Measurements from ENCODE around the gene SMPDL3B. TPM values are rescaled to one million over a fixed set of nuclear protein-coding genes. Genes with fewer than 3 reads are reported as not detected.

SMPDL3B gene
- polyA plus RNA-seq, 1 donor from 2014 or later: not detected

DNA sequence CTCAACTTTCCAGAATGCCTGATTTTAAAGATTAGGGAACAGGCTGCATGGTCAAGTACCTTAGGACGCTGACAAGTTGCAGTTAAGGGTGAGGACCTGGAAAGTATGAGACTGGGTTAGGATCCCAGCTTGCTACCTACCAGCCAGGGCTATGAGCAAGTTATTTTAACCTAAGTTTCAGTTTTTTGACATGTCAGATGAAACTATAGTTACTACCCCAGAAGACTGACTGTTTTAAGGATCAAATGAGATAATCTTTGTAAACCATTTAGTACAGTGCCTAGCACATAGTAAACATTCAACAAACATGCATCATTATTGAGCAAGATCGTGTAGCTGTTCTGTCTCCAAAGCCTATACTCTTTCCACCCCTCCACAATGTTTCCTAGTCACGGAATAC, 48.1 kb upstream of the SMPDL3B start:
- H3K79me2 ChIP-seq (replicated peaks; ENCODE audit: insufficient read depth, low read length): no peaks in the 10 kb centered on the region
- no peaks in the 10 kb centered on the region for H3K27me3 ChIP-seq (ENCODE audit: insufficient read depth, low read depth, low read length)
- no peak overlapping the region for H3K27ac ChIP-seq (ENCODE audit: low read length)
- no peaks in the 10 kb centered on the region for H3K9me3 ChIP-seq (ENCODE audit: low read length)
- H3K4me3 ChIP-seq (ENCODE audit: low read length): no peak overlapping the region
- no peak overlapping the region for H3K9ac ChIP-seq (ENCODE audit: low read length)
- no peaks in the 10 kb centered on the region for H4K20me1 ChIP-seq (ENCODE audit: insufficient read depth)
- H3F3A ChIP-seq (ENCODE audit: insufficient read depth, low read length, poor library complexity, severe bottlenecking): no peaks in the 10 kb centered on the region
- no peak overlapping the region for H2AFZ ChIP-seq (ENCODE audit: low read depth, low read length)
- no peaks in the 10 kb centered on the region for H3K9me2 ChIP-seq (ENCODE audit: insufficient read depth, low read length)
- no peak overlapping the region for H3K4me2 ChIP-seq (ENCODE audit: low read length)
- no peaks in the 10 kb centered on the region for H3K36me3 ChIP-seq (ENCODE audit: insufficient read depth, low read length)
- TF ChIP-seq EP300 (conservative IDR thresholded peaks at IDR 0.05; ENCODE audit: poor library complexity, severe bottlenecking) (no peak), TAF1 (IDR thresholded peaks at IDR 0.05; ENCODE audit: low read depth) (no peak), MXI1 (conservative IDR thresholded peaks at IDR 0.05; ENCODE audit: poor library complexity, severe bottlenecking) (no peak), EZH2 (IDR thresholded peaks at IDR 0.05; ENCODE audit: borderline replicate concordance, insufficient read depth, low read length, poor library complexity, severe bottlenecking) (no peak), SMC3 (conservative IDR thresholded peaks at IDR 0.05; ENCODE audit: poor library complexity) (no peak), RAD21 (conservative IDR thresholded peaks at IDR 0.05) (no peak), POLR2AphosphoS5 (IDR thresholded peaks at IDR 0.05) (no peak)
- TF ChIP-seq, protein P1, sequence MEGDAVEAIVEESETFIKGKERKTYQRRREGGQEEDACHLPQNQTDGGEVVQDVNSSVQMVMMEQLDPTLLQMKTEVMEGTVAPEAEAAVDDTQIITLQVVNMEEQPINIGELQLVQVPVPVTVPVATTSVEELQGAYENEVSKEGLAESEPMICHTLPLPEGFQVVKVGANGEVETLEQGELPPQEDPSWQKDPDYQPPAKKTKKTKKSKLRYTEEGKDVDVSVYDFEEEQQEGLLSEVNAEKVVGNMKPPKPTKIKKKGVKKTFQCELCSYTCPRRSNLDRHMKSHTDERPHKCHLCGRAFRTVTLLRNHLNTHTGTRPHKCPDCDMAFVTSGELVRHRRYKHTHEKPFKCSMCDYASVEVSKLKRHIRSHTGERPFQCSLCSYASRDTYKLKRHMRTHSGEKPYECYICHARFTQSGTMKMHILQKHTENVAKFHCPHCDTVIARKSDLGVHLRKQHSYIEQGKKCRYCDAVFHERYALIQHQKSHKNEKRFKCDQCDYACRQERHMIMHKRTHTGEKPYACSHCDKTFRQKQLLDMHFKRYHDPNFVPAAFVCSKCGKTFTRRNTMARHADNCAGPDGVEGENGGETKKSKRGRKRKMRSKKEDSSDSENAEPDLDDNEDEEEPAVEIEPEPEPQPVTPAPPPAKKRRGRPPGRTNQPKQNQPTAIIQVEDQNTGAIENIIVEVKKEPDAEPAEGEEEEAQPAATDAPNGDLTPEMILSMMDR (IDR thresholded peaks at IDR 0.05; ENCODE audit: poor library complexity, severe bottlenecking): no peak
- TF ChIP-seq, protein P2, sequence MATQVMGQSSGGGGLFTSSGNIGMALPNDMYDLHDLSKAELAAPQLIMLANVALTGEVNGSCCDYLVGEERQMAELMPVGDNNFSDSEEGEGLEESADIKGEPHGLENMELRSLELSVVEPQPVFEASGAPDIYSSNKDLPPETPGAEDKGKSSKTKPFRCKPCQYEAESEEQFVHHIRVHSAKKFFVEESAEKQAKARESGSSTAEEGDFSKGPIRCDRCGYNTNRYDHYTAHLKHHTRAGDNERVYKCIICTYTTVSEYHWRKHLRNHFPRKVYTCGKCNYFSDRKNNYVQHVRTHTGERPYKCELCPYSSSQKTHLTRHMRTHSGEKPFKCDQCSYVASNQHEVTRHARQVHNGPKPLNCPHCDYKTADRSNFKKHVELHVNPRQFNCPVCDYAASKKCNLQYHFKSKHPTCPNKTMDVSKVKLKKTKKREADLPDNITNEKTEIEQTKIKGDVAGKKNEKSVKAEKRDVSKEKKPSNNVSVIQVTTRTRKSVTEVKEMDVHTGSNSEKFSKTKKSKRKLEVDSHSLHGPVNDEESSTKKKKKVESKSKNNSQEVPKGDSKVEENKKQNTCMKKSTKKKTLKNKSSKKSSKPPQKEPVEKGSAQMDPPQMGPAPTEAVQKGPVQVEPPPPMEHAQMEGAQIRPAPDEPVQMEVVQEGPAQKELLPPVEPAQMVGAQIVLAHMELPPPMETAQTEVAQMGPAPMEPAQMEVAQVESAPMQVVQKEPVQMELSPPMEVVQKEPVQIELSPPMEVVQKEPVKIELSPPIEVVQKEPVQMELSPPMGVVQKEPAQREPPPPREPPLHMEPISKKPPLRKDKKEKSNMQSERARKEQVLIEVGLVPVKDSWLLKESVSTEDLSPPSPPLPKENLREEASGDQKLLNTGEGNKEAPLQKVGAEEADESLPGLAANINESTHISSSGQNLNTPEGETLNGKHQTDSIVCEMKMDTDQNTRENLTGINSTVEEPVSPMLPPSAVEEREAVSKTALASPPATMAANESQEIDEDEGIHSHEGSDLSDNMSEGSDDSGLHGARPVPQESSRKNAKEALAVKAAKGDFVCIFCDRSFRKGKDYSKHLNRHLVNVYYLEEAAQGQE (IDR thresholded peaks at IDR 0.05; ENCODE audit: borderline replicate concordance): no peak

- H3K79me2 ChIP-seq (replicated peaks; ENCODE audit: insufficient read depth, low read length): no peaks in the 10 kb centered on the region
- H3K9me2 ChIP-seq (ENCODE audit: insufficient read depth, low read length): no peaks in the 10 kb centered on the region
- no peaks in the 10 kb centered on the region for H3K36me3 ChIP-seq (ENCODE audit: insufficient read depth, low read length)
- H3K27ac ChIP-seq (ENCODE audit: low read length): no peak overlapping the region
- H3K4me3 ChIP-seq (ENCODE audit: low read length): no peak overlapping the region
- no peaks in the 10 kb centered on the region for H3F3A ChIP-seq (ENCODE audit: insufficient read depth, low read length, poor library complexity, severe bottlenecking)
- H2AFZ ChIP-seq (ENCODE audit: low read depth, low read length): no peak overlapping the region
- TF ChIP-seq MXI1 (conservative IDR thresholded peaks at IDR 0.05; ENCODE audit: poor library complexity, severe bottlenecking): no peak
- no peak overlapping the region for H3K4me2 ChIP-seq (ENCODE audit: low read length)
- H3K9ac ChIP-seq (ENCODE audit: low read length): no peak overlapping the region
- no peaks in the 10 kb centered on the region for H3K9me3 ChIP-seq (ENCODE audit: low read length)
- no peaks in the 10 kb centered on the region for H4K20me1 ChIP-seq (ENCODE audit: insufficient read depth)
- H3K27me3 ChIP-seq (ENCODE audit: insufficient read depth, low read depth, low read length): no peaks in the 10 kb centered on the region
Observed at GRCh38 chr1:27887215-27888021, 47.4 kb upstream of the SMPDL3B start.

All from neural cell (in vitro differentiated cells).